HAP-1 (cell line): ENCODE measurements around the gene CALB2.
"Not testable (repeated sequence)": the region's sequence is repeated elsewhere in the genome, so short reads cannot be mapped to it uniquely, and the experiment has no call there.

Source experiments
- DNase-seq, 2 experiments: peaks; one replicate each; pipeline ENCODE4 v3.0.0-alpha.2; 2016 to 2020; ENCODE audit warnings: low spot score in 2 of 2
- H3K27me3 ChIP-seq: fragments of 250-450 bp; sonication (Bioruptor Pico); 2 replicates; pipeline ENCODE4 v1.5.1; 2020; ENCODE audit warnings: low read depth, mild to moderate bottlenecking, moderate library complexity
- H3K36me3 ChIP-seq: fragments of 250-450 bp; sonication (Bioruptor Pico); replicated peaks from 2 replicates; pipeline ENCODE4 v1.5.1; 2020; ENCODE audit warnings: mild to moderate bottlenecking
- H3K4me1 ChIP-seq: fragments of 250-450 bp; sonication (Bioruptor Pico); 2 replicates; pipeline ENCODE4 v1.5.1; 2020; ENCODE audit warnings: mild to moderate bottlenecking
- H3K4me3 ChIP-seq: fragments of 250-450 bp; sonication (Bioruptor Pico); 2 replicates; pipeline ENCODE4 v1.5.1; 2020; ENCODE audit warnings: mild to moderate bottlenecking, moderate library complexity
- H3K9me3 ChIP-seq: fragments of 250-450 bp; sonication (Bioruptor Pico); 2 replicates; pipeline ENCODE4 v1.5.1; 2020; ENCODE audit warnings: mild to moderate bottlenecking, moderate library complexity
- in situ Hi-C: fragments of 300-500 bp; cut with MboI; formaldehyde crosslinking; loops from 3 replicates; pipeline ENCODE4 v1.14.3; 2020; ENCODE audit warnings: low sequenced_read_pairs, inconsistent platforms, mixed read lengths

Gene CALB2

DNA sequence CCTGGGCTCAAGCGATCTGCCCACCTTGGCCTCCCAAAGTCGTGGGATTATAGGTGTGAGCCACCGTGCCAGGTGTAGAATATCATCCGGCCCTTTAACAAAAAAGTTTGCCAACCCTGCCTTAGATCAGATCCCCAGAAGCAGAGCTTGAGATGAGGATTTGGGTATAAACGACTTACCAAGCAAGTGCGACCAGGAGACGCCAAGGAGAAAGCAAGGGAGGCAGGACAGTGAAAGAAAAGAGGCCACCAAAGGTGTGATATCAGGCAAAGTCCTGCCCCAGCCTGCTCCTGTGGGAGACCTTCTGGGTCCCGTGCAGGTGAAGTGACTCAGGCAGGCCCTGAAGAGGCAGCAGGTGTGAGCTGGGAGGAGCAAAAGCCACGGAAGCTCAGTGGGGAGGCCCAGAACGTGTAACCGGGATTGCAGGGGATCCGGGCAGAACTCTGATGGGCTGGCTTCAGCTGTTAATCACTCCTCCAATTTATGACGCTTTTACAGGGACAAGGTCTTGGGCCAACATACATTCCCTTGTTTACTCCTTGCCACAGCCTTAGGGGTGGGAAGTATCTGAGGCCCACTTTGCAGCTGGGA is 14.1 kb upstream of the CALB2 start:
- Histone ChIP-seq H3K9me3 (no peaks in the 10 kb centered on the region), H3K27me3 (peaks cover 5% of the 10 kb centered on the region)
- no peak for DNase-seq

DNA sequence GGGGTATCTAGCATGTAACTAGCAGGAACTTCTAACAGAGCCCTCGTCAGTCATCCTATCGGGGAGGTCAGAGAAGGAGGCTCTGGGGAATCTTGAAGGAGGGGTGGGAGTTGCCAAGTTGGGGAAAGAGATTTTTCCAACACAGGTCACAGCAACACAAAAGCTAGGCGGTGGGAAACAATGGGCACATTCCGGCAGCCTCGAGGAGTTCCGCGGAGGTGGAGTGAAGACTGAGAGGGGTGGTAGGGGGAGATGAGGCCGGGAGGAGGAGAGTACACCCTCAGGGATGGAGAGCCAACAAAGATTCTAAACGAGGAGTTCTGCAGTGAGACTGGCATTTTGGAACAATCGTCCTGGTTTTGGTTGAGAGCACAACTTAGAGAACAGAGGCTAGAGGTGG is 13.5 kb upstream of the CALB2 start:
- DNase-seq = no peak
- in situ Hi-C loops = no loop called here
- Histone ChIP-seq H3K4me1 (no peaks in the 10 kb centered on the region), H3K9me3 (no peaks in the 10 kb centered on the region), H3K4me3 (no peak overlapping the region), H3K27me3 (peaks cover 5% of the 10 kb centered on the region), H3K36me3 (no peaks in the 10 kb centered on the region)

More for the DNA sequence above, 14.1 kb upstream of the CALB2 start:
- no peaks in the 10 kb centered on the region for H3K36me3 ChIP-seq
- no peak overlapping the region for H3K4me3 ChIP-seq
- H3K4me1 ChIP-seq = no peaks in the 10 kb centered on the region
- in situ Hi-C loops = no loop called here

DNA sequence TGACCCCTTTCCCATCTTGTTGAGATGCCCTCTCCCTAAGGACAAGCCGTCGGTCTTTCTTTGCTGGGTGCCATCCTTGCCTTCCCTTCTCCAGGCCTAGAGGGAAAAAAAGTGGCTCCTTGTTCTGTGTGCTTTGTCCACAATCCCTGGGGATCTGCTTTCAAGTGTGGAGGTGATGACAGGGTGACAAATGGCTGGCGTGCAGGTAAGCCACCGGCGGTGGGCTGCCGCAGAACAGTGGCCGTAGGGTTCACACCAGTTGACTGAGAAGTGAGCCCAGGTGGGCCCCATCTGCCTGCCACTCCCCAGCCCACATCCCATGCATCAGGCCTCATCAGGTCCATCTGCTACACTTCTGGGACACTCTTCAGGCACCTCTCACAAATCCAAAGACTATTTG is 11.4 kb upstream of the CALB2 start:
- in situ Hi-C loops = no loop called here
- no peaks in the 10 kb centered on the region for H3K9me3 ChIP-seq
- H3K4me3 ChIP-seq = no peak overlapping the region
- H3K4me1 ChIP-seq = no peaks in the 10 kb centered on the region
- peaks cover 2% of the 10 kb centered on the region for H3K27me3 ChIP-seq
- no peak for DNase-seq
- no peaks in the 10 kb centered on the region for H3K36me3 ChIP-seq

DNA sequence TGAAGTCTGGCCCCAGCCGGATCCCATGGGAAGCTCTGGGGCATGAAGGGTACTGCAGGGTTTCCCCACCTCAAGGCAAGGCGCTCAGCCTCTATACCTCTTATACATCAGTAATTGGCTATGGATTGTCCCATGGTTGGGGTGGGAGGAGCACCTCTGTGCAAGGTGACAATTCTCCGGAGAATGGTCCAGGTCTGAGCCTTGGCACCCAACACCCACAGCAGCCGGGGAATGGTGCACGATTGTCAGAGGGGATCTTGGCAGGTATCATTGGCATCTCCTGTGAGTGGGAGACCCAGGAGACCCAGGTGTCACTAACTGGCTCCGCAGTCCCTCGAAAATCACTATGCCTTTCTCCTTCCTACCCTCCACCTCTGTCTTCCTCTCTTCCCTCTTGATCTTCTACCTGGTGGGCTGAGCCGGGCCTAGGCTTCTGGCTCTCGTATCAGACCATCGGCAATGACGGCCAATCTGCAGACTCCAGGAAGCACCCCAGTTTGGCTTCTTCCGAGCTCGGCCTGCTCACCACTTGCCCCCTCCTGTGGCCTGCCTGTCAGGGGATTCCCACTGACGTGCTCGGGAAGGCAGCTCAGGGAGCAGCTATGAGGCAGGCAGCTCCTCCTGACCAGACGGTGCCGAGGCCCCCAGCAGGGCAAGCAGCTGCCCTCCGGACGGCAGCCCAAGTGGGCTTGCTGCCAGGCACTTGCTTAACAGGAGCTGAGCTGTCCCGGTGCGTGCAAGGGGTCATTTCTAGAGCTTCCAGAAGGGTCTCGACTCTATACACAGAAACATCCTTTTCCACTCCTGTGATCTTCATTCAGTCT is 10.0 kb upstream of the CALB2 start:
- H3K36me3 ChIP-seq = no peaks in the 10 kb centered on the region
- in situ Hi-C loops = no loop called here
- H3K9me3 ChIP-seq = no peaks in the 10 kb centered on the region
- H3K27me3 ChIP-seq = no peaks in the 10 kb centered on the region; the same call in 1 of the 2 replicates
- H3K4me3 ChIP-seq = no peak overlapping the region
- H3K4me1 ChIP-seq = no peaks in the 10 kb centered on the region
- no peak for DNase-seq

DNA sequence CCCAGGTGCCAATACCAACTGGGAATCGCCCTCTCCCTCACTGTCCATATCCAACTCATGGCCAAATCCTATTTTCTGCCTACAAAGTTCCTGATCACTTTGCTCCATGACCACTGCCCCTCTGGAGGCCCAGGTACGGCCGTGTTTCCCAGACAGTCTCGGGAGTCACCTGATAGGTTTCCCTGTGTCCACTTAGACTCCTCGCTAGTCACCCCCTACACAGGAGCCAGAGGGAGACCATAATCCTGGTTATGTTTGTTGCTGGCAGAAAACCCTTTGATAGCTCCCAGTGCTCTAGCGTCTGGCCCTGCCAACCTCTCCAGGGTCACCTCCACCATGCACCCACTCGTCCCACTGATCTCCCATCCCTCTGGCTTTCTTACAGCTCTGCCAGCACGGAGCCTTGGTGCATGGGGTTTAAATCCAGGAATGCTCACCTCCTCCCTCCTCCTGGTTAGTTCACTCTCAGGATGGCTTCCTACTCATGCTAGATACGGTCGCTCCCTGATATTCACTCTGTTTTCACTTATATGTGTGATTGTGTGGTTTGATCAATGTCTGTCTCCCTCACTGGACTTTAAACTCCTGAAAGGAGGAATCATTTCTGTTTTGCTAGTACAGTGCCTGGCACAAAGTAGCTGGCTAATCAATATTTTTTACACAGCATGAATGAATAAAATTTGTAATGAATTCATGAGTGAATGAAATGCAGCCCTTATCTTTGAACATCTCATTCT is 7.5 kb upstream of the CALB2 start:
- H3K4me3 ChIP-seq = no peak overlapping the region
- H3K27me3 ChIP-seq = peaks cover 4% of the 10 kb centered on the region; the same call in 1 of the 2 replicates
- no peaks in the 10 kb centered on the region for H3K9me3 ChIP-seq
- H3K36me3 ChIP-seq = no peaks in the 10 kb centered on the region
- no peak for DNase-seq
- in situ Hi-C loops = no loop called here
- H3K4me1 ChIP-seq = no peaks in the 10 kb centered on the region

DNA sequence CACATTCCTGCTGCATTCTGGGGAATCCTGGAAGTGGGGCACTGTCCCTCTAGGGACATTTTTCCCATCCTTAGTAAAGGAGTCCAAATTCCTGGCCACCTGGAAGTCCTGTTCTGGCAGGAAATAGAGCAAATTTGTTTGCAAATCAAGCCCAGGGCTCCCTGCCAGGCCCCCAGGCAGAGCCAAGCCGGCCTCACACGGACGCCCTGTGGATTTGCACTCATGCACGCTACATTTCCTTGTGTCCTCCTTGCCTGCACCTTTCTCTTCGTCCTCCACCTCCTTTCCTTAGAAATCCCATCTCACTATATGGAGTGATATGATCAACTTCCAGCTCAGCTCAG is 7.0 kb upstream of the CALB2 start:
- Histone ChIP-seq H3K27me3 (peaks cover 4% of the 10 kb centered on the region; the same call in 1 of the 2 replicates), H3K4me3 (no peak overlapping the region), H3K9me3 (no peaks in the 10 kb centered on the region), H3K36me3 (no peaks in the 10 kb centered on the region), H3K4me1 (no peaks in the 10 kb centered on the region)
- in situ Hi-C loops = no loop called here
- no peak for DNase-seq

DNA sequence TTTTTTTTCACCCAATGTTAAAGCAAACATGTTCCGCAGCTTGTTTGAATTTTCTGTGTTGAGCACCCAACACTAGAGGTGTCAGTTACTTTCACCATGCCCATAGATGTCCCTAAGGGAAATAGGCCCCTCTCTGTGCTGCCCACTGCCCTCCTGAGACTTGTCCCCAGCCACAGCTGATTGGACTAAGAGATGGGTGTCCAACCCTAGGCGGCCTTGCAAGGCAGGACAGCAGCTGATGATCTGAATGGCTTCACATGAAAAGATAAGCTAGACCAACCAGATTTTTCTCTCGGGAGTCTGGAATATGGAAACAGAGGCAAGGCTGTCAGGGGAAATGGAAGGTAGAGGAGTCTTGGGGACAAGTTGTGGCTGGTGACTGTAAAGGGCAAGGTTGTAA is 6.1 kb upstream of the CALB2 start:
- in situ Hi-C loops = no loop called here
- Histone ChIP-seq H3K9me3 (no peaks in the 10 kb centered on the region), H3K4me1 (no peaks in the 10 kb centered on the region), H3K4me3 (no peak overlapping the region), H3K27me3 (peaks cover 4% of the 10 kb centered on the region; the same call in 1 of the 2 replicates), H3K36me3 (no peaks in the 10 kb centered on the region)
- no peak for DNase-seq

DNA sequence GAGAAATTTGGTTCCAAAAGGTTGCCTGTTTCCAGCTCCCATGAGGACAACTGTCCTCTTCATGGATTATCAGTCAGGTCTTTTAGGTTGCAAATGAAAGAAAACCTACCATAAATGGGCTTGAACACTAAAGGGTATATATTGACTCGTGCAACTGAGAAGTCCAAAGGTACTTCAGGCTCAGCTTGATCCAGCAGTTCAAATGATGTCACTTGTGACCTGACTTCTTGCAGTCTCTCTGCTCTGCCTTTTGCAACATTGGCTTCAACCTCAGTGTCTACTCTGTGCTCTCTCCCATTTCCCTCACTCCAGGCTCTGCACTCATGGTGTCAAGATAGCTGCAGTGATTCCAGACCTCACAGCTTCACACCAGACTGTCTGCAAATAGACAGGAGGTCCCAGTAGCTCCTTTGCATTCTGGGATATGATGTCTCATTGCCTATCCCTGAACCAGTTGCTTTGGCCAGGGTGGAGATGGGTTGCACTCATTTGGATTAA is 5.5 kb upstream of the CALB2 start:
- no peak overlapping the region for H3K4me3 ChIP-seq
- in situ Hi-C loops = no loop called here
- H3K4me1 ChIP-seq = no peaks in the 10 kb centered on the region
- H3K36me3 ChIP-seq = no peaks in the 10 kb centered on the region
- peaks cover 4% of the 10 kb centered on the region; the same call in 1 of the 2 replicates for H3K27me3 ChIP-seq
- no peak for DNase-seq
- H3K9me3 ChIP-seq = no peaks in the 10 kb centered on the region

DNA sequence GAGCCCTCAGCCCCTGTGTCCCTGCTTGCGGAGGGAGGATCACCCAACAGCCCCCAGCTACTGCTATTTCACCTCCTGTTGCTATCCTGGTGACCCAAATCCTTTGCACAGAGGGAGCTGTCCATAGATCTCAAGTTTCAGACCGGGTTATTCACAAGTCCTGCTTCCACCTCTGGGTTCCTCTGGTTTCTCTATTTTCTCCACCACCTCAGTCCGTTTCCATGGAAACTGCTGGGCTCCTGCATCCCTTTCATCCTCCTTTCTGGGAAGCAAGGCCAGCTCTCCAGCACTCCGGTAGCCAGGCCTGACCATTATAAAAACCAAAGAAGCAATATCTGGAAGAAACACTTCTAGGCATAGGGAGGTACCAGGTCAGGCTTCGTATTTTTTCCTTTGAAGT is 4.8 kb upstream of the CALB2 start:
- no peak for DNase-seq

DNA sequence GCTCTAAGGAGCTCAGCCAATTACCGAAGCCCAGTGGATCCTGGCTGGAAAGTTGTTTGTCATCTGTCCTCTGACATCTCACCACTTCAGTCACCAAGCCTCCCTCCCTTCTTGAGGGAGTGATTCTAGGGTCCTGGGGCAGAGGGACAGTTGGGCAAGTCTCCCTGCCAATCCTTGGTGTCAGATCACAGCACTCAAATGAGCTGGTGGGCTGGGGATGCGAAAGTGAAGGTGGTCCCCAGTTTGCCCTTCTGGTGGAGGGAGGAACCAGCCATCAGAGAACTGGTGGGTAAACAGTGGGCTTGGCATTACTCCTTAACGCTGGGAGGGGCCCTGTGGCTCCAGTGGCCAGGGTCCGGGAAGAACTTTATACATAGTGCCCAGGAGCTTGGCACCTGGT is 4.4 kb upstream of the CALB2 start:
- H3K4me1 ChIP-seq = no peaks in the 10 kb centered on the region
- H3K9me3 ChIP-seq = no peaks in the 10 kb centered on the region
- H3K4me3 ChIP-seq = no peak overlapping the region
- H3K36me3 ChIP-seq = no peaks in the 10 kb centered on the region
- no peak for DNase-seq
- peaks cover 4% of the 10 kb centered on the region; the same call in 1 of the 2 replicates for H3K27me3 ChIP-seq
- in situ Hi-C loops = no loop called here

More for the DNA sequence above, 4.8 kb upstream of the CALB2 start:
- no peak overlapping the region for H3K4me3 ChIP-seq
- no peaks in the 10 kb centered on the region for H3K9me3 ChIP-seq
- in situ Hi-C loops = no loop called here
- no peaks in the 10 kb centered on the region for H3K4me1 ChIP-seq
- peaks cover 4% of the 10 kb centered on the region; the same call in 1 of the 2 replicates for H3K27me3 ChIP-seq
- no peaks in the 10 kb centered on the region for H3K36me3 ChIP-seq

DNA sequence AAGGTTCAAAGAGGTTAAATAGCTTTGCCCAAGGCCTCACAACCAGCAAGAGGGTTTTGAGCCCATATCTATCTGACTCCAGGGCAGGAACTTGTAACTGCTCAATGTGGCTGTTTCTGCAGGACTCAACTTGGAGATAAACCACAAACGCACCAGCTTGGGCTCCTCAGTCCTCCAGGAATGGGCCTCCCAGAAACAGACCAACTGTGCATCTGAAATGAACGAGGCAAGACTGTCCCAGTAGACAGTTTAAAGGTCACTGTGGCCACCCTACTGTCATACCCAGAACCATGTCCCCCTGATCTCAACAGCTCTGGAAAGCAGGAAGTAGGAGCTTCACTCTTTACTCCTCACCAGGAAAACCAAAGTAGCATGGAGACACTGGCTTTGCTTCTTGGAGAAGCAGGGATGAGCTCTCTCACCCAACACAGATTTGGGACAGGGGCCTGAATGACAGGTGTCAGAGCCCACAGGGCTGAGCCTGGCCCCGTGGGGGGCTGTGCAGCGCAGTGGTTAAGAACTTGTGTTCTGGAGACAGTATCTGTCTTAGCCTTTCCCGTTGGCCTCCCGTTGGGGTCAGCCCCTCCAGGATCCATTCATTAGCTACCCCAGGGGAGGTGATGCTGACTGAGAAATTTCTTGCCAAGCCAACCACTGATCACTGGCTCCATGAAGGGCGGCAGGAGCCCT is 2.3 kb upstream of the CALB2 start:
- no peaks in the 10 kb centered on the region for H3K9me3 ChIP-seq
- in situ Hi-C loops = no loop called here
- no peak overlapping the region for H3K4me3 ChIP-seq
- DNase-seq = no peak
- H3K4me1 ChIP-seq = no peaks in the 10 kb centered on the region
- no peaks in the 10 kb centered on the region for H3K36me3 ChIP-seq
- H3K27me3 ChIP-seq = peaks cover 4% of the 10 kb centered on the region; the same call in 1 of the 2 replicates

DNA sequence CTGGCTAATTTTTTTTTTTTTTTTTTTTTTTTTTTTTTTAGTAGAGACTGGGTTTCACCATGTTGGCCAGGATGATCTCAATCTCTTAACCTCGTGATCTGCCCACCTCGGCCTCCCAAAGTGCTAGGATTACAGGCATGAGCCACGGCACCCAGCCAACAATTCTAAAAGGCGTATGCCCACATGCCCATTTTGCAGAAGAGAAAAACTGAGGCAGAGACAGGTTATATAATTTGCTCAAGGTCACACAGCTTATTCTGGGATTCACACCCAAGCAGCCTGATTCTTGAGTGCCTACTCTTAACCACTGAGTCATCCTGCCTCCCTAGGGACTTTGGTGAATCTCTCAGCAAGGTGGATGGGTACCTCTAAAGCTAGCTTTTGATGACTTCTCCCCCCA is 1.6 kb upstream of the CALB2 start:
- H3K4me1 ChIP-seq, H3K27me3 ChIP-seq, H3K36me3 ChIP-seq, H3K4me3 ChIP-seq, in situ Hi-C loops, H3K9me3 ChIP-seq, DNase-seq: not testable (repeated sequence)

DNA sequence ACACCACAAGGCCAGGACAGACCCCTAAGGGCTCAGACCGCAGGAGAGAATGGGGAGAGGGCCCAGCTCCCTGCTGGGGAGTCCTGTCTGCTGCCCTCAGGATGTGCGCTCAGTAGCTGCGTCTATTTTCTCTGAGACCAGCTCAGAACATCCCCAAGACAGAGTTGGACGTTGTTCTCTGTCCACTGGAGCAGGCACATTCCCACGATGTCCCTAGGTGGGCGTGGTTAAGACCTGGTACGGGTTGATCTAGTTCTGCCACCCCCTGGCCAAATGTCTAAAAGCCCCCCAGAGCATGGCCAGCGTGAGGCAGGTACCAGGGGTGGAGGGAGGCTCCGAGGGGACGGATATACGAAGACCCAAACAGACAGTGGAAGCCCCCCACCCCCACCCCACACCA is 842 bp upstream of the CALB2 start:
- no peaks in the 10 kb centered on the region for H3K4me1 ChIP-seq
- no peak for DNase-seq
- no peaks in the 10 kb centered on the region for H3K36me3 ChIP-seq
- no peaks in the 10 kb centered on the region for H3K9me3 ChIP-seq
- H3K4me3 ChIP-seq = no peak overlapping the region
- in situ Hi-C loops = no loop called here
- H3K27me3 ChIP-seq = peaks cover 4% of the 10 kb centered on the region; the same call in 1 of the 2 replicates
